ENCODE results near the gene ACOT7. TPM values are rescaled to one million over a fixed set of nuclear protein-coding genes. Genes with fewer than 3 reads are reported as not detected.

The ACOT7 gene
- total RNA-seq, 2 experiments from 2014 or later: 23.4 to 53.6 TPM

DNA sequence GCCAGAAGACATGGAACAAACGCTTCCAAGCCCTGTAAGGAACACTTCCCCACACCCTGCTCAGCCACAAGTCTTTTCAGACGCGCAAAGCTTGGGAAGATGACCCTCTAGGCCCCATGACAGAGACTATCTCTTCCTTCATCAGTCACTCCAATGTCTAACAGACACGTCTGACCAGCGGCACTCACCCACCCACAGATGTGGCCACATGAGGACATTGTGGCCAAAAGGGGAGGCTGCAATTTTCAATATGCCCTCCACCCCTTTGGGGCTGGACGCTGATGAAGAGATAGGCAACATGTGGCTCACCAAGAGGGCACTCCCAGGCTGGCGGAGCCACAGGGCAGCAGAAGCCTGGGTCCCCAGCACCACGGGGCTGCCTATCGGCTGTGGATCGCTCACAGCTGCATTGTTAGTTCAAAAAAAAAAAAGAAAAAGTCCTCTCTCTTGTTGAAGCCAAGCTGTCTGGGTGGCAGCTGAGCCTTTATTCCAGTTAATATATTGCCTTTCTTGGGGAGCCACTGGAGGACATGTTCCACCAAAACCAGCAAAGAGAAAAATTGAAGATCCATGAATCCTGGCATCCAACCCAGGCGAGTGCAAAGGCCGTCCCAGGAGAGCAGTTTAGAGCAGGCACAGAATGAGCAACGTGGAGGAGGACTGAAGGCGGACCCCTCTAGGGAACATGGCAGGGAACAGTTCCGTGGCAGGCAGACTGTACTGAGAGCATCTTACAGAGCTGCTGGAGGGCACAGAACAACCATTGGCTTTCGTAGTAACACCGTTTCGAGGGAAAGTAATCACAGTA lies 80.0 kb downstream of the ACOT7 start:
- ChIA-PET CTCF (ENCODE audit: unreplicated experiment) (no interaction called here), POLR2A (no interaction called here)
- Histone ChIP-seq H3K36me3 (ENCODE audit: insufficient read depth, low read length) (peaks cover 5% of the 10 kb centered on the region; the same call in 1 of the 2 replicates), H3K4me1 (ENCODE audit: insufficient read depth, low read length, poor library complexity, severe bottlenecking) (no peaks in the 10 kb centered on the region), H3K79me2 (ENCODE audit: insufficient read depth, low read depth, low read length) (no peaks in the 10 kb centered on the region), H4K20me1 (ENCODE audit: insufficient read depth, low read length) (no peaks in the 10 kb centered on the region), H3K9me3 (ENCODE audit: low read length) (no peaks in the 10 kb centered on the region), H2AFZ (ENCODE audit: low read length) (no peak overlapping the region), H3K9me2 (ENCODE audit: insufficient read depth, low read length) (no peaks in the 10 kb centered on the region), H3K4me3 (ENCODE audit: low read depth, low read length, poor library complexity, severe bottlenecking) (no peak overlapping the region), H3K4me2 (ENCODE audit: low read length) (no peak overlapping the region), H3K27ac (ENCODE audit: low read depth, low read length, poor library complexity, severe bottlenecking) (no peak overlapping the region)
- no peak for TF ChIP-seq EZH2phosphoT487 (IDR thresholded peaks at IDR 0.05; ENCODE audit: borderline replicate concordance, low read depth, low read length)
- TF ChIP-seq, protein P1, sequence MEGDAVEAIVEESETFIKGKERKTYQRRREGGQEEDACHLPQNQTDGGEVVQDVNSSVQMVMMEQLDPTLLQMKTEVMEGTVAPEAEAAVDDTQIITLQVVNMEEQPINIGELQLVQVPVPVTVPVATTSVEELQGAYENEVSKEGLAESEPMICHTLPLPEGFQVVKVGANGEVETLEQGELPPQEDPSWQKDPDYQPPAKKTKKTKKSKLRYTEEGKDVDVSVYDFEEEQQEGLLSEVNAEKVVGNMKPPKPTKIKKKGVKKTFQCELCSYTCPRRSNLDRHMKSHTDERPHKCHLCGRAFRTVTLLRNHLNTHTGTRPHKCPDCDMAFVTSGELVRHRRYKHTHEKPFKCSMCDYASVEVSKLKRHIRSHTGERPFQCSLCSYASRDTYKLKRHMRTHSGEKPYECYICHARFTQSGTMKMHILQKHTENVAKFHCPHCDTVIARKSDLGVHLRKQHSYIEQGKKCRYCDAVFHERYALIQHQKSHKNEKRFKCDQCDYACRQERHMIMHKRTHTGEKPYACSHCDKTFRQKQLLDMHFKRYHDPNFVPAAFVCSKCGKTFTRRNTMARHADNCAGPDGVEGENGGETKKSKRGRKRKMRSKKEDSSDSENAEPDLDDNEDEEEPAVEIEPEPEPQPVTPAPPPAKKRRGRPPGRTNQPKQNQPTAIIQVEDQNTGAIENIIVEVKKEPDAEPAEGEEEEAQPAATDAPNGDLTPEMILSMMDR (conservative IDR thresholded peaks at IDR 0.05; ENCODE audit: low read length): no peak
- BruUV-seq (replicated peaks): no TSS peak
- intact Hi-C loops (cut with micrococcal nuclease; ENCODE audit: unreplicated experiment): no loop called here
- DNase-seq (ENCODE audit: low spot score): no peak

DNA sequence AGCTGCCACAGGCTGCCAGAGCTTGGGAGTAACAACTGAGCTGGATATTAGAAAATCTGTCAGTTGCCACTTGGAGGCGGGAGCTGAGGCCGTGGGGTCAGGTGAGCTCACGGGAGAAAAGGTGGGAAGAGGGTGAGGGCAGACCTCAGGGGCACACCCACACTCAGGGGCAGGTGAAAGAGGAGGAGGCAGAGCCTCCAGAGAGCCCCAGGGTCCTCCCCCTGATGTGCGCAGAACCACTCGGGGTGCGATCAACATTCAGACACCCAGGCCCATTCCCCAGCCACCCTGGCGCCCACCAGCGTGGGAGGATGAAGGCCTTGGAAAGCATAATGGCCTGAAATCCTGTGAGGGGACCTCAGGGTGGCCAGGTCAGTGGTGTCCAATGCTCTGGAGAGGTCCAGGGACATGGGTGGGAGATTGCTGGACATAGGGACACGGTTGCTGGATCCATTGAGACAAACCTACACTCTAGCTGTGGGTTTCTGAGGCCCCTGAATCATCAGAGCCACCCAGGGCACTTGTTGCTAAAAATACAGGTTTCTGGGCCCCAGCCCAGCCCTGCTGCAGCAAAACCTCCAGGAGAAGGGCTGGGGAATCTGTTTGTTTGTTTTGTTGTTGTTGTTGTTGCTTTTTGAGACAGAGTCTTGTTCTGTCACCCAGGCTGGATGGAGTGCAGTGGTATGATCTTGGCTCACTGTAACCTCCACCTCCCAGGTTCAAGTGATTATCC lies 83.3 kb downstream of the ACOT7 start:
- no peaks in the 10 kb centered on the region for H4K20me1 ChIP-seq (ENCODE audit: insufficient read depth, low read length)
- CTCF ChIA-PET (ENCODE audit: unreplicated experiment): no interaction called here
- no peaks in the 10 kb centered on the region; the same call in 1 of the 2 replicates for H3K36me3 ChIP-seq (ENCODE audit: insufficient read depth, low read length)
- H3K79me2 ChIP-seq (ENCODE audit: insufficient read depth, low read depth, low read length): no peaks in the 10 kb centered on the region
- intact Hi-C loops (cut with micrococcal nuclease; ENCODE audit: unreplicated experiment): no loop called here
- no peaks in the 10 kb centered on the region for H3K9me2 ChIP-seq (ENCODE audit: insufficient read depth, low read length)
- H3K27ac ChIP-seq (ENCODE audit: low read depth, low read length, poor library complexity, severe bottlenecking): no peak overlapping the region
- POLR2A ChIA-PET: no interaction called here
- TF ChIP-seq EZH2phosphoT487 (IDR thresholded peaks at IDR 0.05; ENCODE audit: borderline replicate concordance, low read depth, low read length): no peak
- TF ChIP-seq, protein P1 (conservative IDR thresholded peaks at IDR 0.05; ENCODE audit: low read length): no peak
- DNase-seq (ENCODE audit: low spot score): no peak
- H2AFZ ChIP-seq (ENCODE audit: low read length): no peak overlapping the region
- H3K9me3 ChIP-seq (ENCODE audit: low read length): no peaks in the 10 kb centered on the region
- no TSS peak for BruUV-seq (replicated peaks)
- no peak overlapping the region for H3K4me3 ChIP-seq (ENCODE audit: low read depth, low read length, poor library complexity, severe bottlenecking)
- no peaks in the 10 kb centered on the region for H3K4me1 ChIP-seq (ENCODE audit: insufficient read depth, low read length, poor library complexity, severe bottlenecking)
- no peak overlapping the region for H3K4me2 ChIP-seq (ENCODE audit: low read length)

DNA sequence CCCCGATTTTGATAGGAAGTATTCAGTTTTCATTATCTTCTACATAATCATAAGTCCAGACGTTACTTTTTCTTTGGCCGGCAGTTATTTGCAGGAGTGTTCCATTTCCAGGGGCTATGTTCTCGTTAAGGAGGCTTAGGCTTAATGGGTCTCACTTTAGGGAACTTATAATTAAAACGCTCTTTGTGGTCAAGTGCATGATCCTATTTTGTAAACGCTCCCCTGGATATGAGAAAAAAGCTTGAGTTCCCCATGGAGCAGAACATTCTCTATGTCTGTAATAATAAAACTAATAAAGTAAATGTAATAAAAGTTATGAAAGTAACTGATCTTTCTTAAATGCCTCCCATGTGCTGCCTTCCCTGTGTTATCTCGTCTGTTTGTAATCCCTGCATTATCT lies 84.0 kb downstream of the ACOT7 start:
- Histone ChIP-seq H4K20me1 (ENCODE audit: insufficient read depth, low read length) (no peaks in the 10 kb centered on the region), H3K4me1 (ENCODE audit: insufficient read depth, low read length, poor library complexity, severe bottlenecking) (no peaks in the 10 kb centered on the region), H2AFZ (ENCODE audit: low read length) (no peak overlapping the region), H3K27ac (ENCODE audit: low read depth, low read length, poor library complexity, severe bottlenecking) (no peak overlapping the region), H3K9me2 (ENCODE audit: insufficient read depth, low read length) (no peaks in the 10 kb centered on the region), H3K4me3 (ENCODE audit: low read depth, low read length, poor library complexity, severe bottlenecking) (no peak overlapping the region), H3K9me3 (ENCODE audit: low read length) (no peaks in the 10 kb centered on the region), H3K36me3 (ENCODE audit: insufficient read depth, low read length) (no peaks in the 10 kb centered on the region; the same call in 1 of the 2 replicates), H3K79me2 (ENCODE audit: insufficient read depth, low read depth, low read length) (no peaks in the 10 kb centered on the region), H3K4me2 (ENCODE audit: low read length) (no peak overlapping the region)
- no peak for TF ChIP-seq EZH2phosphoT487 (IDR thresholded peaks at IDR 0.05; ENCODE audit: borderline replicate concordance, low read depth, low read length)
- TF ChIP-seq, protein P1 (conservative IDR thresholded peaks at IDR 0.05; ENCODE audit: low read length): no peak
- intact Hi-C loops (cut with micrococcal nuclease; ENCODE audit: unreplicated experiment): no loop called here
- no TSS peak for BruUV-seq (replicated peaks)
- CTCF ChIA-PET (ENCODE audit: unreplicated experiment): no interaction called here
- POLR2A ChIA-PET: no interaction called here
- no peak for DNase-seq (ENCODE audit: low spot score)

Measured in OCI-LY7 (cell line).